Fibroblast of the aortic adventitia (primary cell): ENCODE measurements around the gene CHST8. TPM values are rescaled to one million over a fixed set of nuclear protein-coding genes. Genes with fewer than 3 reads are reported as not detected.

Source experiments
- DNase-seq: peaks from one replicate; pipeline ENCODE4 v3.0.0-alpha.2; 2010; ENCODE audit warnings: low read depth
- H3K4me3 ChIP-seq: 2 replicates; pipeline ENCODE4 v1.5.1; 2011; ENCODE audit warnings: low read depth, mild to moderate bottlenecking, control low read depth, low read length, moderate library complexity
- total RNA-seq: library from RNA; depleted of rRNA; stranded (reverse); fragments of >200 nt; gene quantifications from 2 replicates; pipeline ENCODE4 v1.2.3, GENCODE V29; 2012; ENCODE audit warnings: low replicate concordance
- TF ChIP-seq, protein P1 (sequence below): IDR thresholded peaks from 2 replicates; pipeline ENCODE4 v1.5.1; 2011; ENCODE audit warnings: mild to moderate bottlenecking, low read length, control low read depth, inconsistent platforms; ENCODE audit not compliant: insufficient read depth

Gene CHST8
- total RNA-seq, 1 donor: not detected

DNA sequence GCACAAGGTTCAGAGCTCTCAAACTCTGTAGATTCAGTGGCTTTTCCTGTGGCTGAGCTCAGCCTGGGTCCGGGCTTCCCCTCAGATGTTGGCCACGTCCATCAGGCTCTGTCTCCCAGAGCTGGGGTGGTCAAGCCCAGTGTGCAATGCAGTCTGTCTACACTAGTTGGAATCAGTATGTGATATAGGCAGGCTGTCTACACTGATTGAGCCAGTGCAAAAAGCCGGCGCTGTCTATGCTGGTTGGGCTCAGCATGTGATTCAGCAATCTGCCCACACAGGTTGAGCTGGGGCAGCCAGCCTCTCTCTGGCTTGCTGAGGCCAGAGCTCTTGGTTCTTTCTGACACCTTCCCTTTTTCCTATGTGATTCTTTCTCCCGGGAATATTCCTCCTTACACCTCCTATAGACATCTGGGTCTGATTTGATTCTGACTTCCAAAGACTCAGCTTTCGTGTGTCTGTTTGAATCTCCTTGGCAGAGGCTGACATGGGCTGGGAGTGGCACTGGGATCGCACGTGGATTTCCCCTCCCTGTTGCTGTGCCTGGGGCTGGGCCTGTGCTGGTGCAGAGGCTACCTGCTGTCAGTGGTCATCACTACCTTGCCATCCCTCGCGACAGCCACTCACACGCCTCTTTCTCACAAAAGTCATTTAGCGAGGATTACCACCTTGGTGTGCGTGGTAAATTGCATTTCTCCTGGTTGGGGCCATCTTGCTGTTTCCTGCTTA is 9.3 kb downstream of the CHST8 start:
- DNase-seq: no peak
- TF ChIP-seq, protein P1, sequence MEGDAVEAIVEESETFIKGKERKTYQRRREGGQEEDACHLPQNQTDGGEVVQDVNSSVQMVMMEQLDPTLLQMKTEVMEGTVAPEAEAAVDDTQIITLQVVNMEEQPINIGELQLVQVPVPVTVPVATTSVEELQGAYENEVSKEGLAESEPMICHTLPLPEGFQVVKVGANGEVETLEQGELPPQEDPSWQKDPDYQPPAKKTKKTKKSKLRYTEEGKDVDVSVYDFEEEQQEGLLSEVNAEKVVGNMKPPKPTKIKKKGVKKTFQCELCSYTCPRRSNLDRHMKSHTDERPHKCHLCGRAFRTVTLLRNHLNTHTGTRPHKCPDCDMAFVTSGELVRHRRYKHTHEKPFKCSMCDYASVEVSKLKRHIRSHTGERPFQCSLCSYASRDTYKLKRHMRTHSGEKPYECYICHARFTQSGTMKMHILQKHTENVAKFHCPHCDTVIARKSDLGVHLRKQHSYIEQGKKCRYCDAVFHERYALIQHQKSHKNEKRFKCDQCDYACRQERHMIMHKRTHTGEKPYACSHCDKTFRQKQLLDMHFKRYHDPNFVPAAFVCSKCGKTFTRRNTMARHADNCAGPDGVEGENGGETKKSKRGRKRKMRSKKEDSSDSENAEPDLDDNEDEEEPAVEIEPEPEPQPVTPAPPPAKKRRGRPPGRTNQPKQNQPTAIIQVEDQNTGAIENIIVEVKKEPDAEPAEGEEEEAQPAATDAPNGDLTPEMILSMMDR: no peak
- no peak overlapping the region for H3K4me3 ChIP-seq

DNA sequence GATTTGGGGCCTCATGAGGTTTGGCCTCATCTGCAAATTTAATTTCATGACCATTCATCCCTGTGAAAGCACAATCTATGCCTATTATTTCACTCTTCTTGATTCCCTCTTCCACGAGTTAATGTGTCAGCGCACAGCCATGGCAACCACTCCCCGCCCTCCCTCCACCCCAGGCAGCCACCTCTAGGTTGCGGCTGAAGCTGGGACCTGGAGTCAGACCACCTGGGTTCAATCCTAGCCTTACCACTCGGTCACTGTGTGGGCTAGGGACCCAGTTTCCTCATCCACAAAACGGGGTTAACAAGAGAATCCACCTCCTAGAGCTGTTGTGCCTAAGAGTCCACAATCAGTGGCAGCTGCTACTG is 9.8 kb downstream of the CHST8 start:
- TF ChIP-seq, protein P1: no peak
- no peak overlapping the region for H3K4me3 ChIP-seq
- no peak for DNase-seq

DNA sequence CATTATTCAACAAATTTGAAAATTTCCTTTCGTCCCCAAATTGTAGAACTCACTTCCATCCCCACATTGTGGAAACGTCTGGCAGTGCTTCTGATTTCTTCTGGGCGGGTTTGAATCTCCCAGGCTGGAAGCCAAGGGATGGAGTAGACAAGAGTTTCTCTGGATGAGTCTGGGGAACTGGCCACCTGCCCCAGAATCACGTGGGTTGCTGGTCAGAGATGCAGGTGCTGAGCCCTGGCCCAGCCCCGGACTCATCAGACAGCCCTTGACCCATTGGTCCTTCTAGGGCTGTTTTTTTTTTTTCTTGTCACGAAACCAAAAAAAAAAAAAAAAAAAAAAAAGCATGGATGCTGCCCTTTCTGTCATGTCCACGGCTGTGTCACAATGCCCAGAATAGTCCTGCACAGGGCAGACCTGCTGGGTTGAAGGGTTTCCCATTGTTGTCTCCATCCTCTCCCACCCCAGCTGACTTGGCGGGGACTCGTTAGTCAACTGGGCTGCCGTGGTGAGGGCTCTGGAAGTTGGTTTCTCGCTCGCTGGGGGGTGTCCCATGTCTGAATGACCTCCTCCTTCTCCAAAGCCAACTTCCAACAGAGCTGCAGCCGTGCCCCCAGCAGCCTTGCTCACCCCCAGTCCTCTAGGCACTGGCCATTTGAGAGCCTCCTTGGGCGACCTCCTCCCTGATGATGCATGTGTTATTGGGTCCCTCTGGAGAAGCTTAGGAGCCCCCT is 12.8 kb downstream of the CHST8 start:
- no peak overlapping the region for H3K4me3 ChIP-seq
- no peak for DNase-seq
- TF ChIP-seq, protein P1: no peak

DNA sequence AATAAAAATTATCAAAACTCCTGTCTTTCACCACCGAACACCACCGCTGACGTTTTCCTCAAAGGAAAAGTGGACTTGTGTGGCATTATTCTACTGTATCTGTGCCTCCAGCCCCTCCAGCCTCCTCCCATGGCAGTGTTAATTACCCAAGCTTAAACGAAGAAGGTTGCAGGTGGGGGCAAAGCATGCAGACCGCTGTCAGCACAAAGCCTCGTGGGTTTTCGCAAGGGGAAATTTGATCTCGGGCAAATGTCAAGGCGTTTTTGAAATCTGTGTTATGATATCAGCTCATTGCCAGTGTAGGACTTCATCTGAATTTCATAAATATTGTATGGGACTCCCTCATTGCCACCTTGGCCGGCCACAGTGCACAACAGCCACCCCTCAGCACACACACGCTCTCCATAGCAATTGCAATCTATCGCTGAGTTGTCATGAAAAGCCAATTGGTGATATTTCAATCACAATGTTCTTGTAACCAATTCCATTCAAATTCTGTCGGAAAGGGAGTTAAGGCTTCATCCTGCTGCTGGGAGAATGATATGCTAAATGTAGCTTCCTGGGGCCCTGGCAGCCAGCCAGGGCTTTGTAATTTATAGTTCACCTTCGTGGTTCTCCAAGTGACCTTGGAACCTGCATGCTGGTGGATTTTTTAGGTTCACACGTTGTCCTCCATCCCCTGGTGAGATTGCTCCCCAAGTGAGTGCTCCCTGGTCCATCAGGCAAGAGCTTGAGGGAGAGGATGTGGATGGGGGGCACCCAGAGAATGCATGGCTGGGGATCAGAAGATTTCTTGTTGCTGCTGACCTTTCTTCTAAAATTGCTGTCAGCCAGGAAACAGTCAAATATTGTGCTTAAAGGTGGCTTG is 16.6 kb downstream of the CHST8 start:
- TF ChIP-seq, protein P1: no peak
- no peak overlapping the region for H3K4me3 ChIP-seq
- no peak for DNase-seq

DNA sequence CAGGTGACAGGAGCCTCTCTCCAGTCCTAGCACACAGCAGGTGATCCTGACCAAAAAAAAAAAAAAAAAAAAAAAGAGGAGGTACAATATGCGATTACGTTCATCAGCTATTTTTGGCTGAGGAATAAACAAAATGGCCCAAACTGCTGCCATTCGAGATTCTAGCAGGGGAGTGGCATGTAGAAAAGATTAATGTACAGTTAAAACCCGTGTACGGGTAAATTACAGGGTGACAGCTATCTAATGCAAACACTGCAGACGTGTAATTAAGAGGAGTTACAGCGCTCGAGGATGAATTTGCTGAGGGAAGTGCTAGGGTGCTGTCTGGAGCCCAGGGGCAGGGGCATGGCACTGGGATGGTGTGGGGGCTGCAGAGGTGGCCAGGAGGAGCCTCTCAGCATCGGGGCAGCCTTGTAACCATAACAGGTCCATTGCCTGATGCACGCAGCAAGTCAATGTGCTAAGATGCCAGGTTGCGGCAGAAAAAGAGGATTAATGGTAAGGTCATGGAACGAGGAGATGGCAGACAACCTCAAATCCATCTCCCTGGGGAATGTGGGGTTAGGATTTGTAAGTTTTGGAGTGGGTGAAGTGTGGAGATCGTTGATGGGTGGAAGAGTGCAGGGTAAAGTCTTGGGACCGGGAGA is 17.4 kb downstream of the CHST8 start:
- TF ChIP-seq, protein P1: no peak
- H3K4me3 ChIP-seq: no peak overlapping the region
- DNase-seq: no peak

DNA sequence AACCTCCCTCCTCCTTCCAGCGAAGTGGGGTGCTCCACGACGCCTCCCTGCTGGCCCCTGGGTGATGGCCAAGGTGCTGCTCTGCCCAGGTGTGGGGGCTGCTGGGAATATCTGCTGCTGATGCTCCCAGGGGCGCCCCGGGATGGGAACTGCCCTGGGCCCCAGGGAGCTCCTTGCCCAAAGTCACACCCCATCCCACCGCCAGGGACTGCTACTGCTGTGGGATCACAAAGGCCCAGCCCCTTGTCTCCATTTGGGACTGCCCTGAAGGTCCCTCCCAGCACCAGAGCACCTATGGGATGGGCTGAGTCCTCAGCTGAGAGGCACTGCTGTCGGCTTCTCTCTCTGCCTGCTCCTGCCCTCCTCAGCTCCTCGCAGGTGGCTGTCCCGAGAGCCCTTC is 19.0 kb downstream of the CHST8 start:
- DNase-seq: no peak
- H3K4me3 ChIP-seq: no peak overlapping the region
- TF ChIP-seq, protein P1: no peak
